GM23248 (cell line): ENCODE measurements around the gene INTS7.

Source experiments
- EZH2 ChIP-seq: fragments of 200-600 bp; sonication (generic); IDR thresholded peaks from 2 replicates; pipeline ENCODE4 v1.6.1; 2018; ENCODE audit warnings: antibody characterized with exemption, mild to moderate bottlenecking; ENCODE audit not compliant: insufficient read depth, poor library complexity, severe bottlenecking
- EZH2phosphoT487 ChIP-seq: fragments of 200-600 bp; sonication (generic); IDR thresholded peaks from 2 replicates; pipeline ENCODE4 v1.6.1; 2018; ENCODE audit warnings: antibody characterized with exemption, moderate library complexity, mild to moderate bottlenecking, low read depth; ENCODE audit not compliant: insufficient read depth

GRCh38 chr1:211912844-211913432, 122.4 kb downstream of the INTS7 start:
- no peak for TF ChIP-seq EZH2
- TF ChIP-seq EZH2phosphoT487: no peak
